LNCaP clone FGC (cell line): Measurements from ENCODE around the gene RNF182.

Source experiments
- DNase-seq: peaks from one replicate; pipeline ENCODE4 v3.0.0-alpha.2; 2011; ENCODE audit warnings: low read depth
- H3K4me3 ChIP-seq: 2 replicates; pipeline ENCODE4 v1.5.1; 2011; ENCODE audit warnings: mild to moderate bottlenecking, low read depth, low read length, control low read depth
- TF ChIP-seq, protein P1 (sequence below): IDR thresholded peaks from 2 replicates; pipeline ENCODE4 v1.5.1; 2012; ENCODE audit warnings: mild to moderate bottlenecking; ENCODE audit not compliant: control insufficient read depth, insufficient read depth; ENCODE audit errors: extremely low read depth

The RNF182 gene

GRCh38 chr6:13924146-13924948 is 405 bp upstream of the RNF182 start:
- DNase-seq = no peak
- TF ChIP-seq, protein P1, sequence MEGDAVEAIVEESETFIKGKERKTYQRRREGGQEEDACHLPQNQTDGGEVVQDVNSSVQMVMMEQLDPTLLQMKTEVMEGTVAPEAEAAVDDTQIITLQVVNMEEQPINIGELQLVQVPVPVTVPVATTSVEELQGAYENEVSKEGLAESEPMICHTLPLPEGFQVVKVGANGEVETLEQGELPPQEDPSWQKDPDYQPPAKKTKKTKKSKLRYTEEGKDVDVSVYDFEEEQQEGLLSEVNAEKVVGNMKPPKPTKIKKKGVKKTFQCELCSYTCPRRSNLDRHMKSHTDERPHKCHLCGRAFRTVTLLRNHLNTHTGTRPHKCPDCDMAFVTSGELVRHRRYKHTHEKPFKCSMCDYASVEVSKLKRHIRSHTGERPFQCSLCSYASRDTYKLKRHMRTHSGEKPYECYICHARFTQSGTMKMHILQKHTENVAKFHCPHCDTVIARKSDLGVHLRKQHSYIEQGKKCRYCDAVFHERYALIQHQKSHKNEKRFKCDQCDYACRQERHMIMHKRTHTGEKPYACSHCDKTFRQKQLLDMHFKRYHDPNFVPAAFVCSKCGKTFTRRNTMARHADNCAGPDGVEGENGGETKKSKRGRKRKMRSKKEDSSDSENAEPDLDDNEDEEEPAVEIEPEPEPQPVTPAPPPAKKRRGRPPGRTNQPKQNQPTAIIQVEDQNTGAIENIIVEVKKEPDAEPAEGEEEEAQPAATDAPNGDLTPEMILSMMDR = no peak
- H3K4me3 ChIP-seq = peak overlapping the region; percentile 42

GRCh38 chr6:13926378-13926777 is 1.6 kb downstream of the RNF182 start:
- no peak overlapping the region for H3K4me3 ChIP-seq
- no peak for DNase-seq
- TF ChIP-seq, protein P1 = no peak

DNA sequence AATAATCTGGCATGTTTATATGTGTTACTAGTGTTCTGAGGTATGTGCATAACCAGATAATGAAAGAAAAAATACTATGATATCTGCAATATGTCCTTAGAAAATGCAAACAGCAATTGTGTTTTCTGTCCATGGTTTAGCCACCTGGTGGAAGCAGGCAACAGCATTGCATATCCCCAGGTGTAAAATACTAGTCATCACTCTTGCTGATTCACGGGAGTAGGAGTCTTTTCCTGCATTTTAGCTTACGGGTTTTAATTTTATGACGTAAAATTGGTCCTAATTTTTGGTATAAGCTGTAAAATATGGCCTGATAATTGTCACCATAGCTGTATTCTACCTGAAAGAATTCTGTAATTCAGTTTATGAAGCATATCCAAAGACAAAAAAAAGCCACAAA is 2.5 kb downstream of the RNF182 start:
- TF ChIP-seq, protein P1 = 0 out of 2 replicates have a peak, but pooled peaks have one; percentile 6
- no peak for DNase-seq
- H3K4me3 ChIP-seq = no peak overlapping the region

DNA sequence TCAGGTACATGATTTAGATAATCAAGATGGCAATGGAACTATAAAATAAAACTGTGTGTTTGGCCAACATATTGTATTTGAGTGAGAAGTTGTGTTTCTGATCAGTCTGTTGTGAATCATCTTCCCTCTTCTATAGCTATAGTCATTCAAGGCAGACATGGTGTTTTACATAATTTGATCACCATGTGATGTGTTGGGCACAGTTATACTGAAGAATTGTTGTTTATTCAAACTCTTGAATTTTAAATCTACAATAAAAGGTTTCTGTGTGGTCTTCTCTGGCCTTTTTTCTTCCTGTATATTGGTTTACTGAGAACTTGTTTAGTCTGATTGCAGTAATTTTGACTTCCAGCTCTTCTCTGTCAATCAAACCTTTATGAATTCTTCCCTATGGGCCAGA is 4.4 kb downstream of the RNF182 start:
- DNase-seq = no peak
- H3K4me3 ChIP-seq = no peak overlapping the region
- TF ChIP-seq, protein P1 = no peak

GRCh38 chr6:13931797-13932402 is 7.1 kb downstream of the RNF182 start:
- TF ChIP-seq, protein P1 = no peak
- no peak for DNase-seq
- no peak overlapping the region for H3K4me3 ChIP-seq

DNA sequence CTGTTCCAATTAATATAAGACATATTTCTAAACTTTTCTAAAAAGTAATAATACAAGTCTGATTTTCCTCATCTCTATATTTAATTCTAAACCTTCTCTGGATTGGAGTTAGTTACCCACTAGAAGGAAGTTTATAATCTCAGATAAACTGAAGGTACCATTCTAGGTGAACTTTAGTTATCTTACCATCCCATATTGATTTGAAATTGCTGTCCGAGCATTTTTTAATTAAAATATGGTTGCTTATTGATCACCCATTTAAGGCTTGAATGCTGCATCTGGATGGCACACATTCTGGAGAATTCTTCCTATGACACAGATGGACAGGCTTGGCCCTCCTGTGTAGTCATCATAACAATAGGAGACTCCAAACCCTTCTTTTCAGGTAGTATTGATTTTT is 8.0 kb downstream of the RNF182 start:
- TF ChIP-seq, protein P1 = no peak
- no peak for DNase-seq

DNA sequence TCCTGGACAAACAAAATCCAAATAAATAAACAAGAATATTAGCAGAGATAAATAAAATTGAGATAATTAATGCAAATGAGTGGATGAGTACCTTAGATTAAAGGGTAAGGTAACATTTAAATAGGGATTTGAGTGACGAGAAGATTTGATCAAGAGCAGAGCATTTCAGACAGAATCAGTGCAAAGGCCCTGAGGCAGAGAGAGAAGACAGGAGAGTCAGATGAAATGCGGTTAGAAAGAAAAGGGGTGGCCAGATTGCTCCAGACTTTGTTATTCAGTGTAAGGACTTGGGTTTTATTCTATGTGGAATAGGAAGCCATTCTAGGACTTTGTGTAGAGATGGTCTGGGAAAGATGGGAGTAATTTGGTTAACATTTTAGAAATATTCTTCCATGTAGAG is 10.0 kb downstream of the RNF182 start:
- DNase-seq = no peak
- TF ChIP-seq, protein P1 = no peak
- no peak overlapping the region for H3K4me3 ChIP-seq

More for the DNA sequence above, 8.0 kb downstream of the RNF182 start:
- H3K4me3 ChIP-seq = no peak overlapping the region
